ENCODE data around the gene BIRC5.

The BIRC5 gene

GRCh38 chr17:78210111-78210510 lies 3.9 kb upstream of the BIRC5 start:
- DNase-seq = no peak
- H3K27me3 ChIP-seq = peaks cover 0 to 5% of the 10 kb centered on the region in 2 donors
- intact Hi-C loops (cut with DNase I; ENCODE audit: low total_unique reads) = no loop called here
- H3K4me1 ChIP-seq = peaks cover 0 to 11% (median 5%) of the 10 kb centered on the region in 4 donors
- H3K4me3 ChIP-seq = no peak overlapping the region
- peaks cover 0 to 14% (median 3%) of the 10 kb centered on the region in 3 donors for H3K36me3 ChIP-seq
- H3K9me3 ChIP-seq = no peaks in the 10 kb centered on the region
- no peak for TF ChIP-seq CTCF (IDR thresholded peaks at IDR 0.05)
- no peak overlapping the region for H3K27ac ChIP-seq

- H3K4me1 ChIP-seq = peaks cover 0 to 11% (median 5%) of the 10 kb centered on the region in 4 donors
- H3K36me3 ChIP-seq = peaks cover 0 to 6% (median 3%) of the 10 kb centered on the region in 3 donors
- peaks cover 0 to 5% of the 10 kb centered on the region in 2 donors for H3K27me3 ChIP-seq
- DNase-seq = no peak
- no peaks in the 10 kb centered on the region for H3K9me3 ChIP-seq
- no peak for TF ChIP-seq CTCF (IDR thresholded peaks at IDR 0.05)
- intact Hi-C loops (cut with DNase I; ENCODE audit: low total_unique reads) = no loop called here
- H3K27ac ChIP-seq = no peak overlapping the region
- no peak overlapping the region for H3K4me3 ChIP-seq
Observed at GRCh38 chr17:78211032-78211431, 3.0 kb upstream of the BIRC5 start.

GRCh38 chr17:78214706-78215061 lies 631 bp downstream of the BIRC5 start:
- no peak for TF ChIP-seq CTCF (IDR thresholded peaks at IDR 0.05)
- H3K4me1 ChIP-seq = peaks cover 0 to 11% (median 5%) of the 10 kb centered on the region in 4 donors
- no peaks in the 10 kb centered on the region for H3K36me3 ChIP-seq
- intact Hi-C loops (cut with DNase I; ENCODE audit: low total_unique reads) = no loop called here
- peak overlapping the region in 1 of 2 donors; percentile 46 for H3K4me3 ChIP-seq
- peaks cover 0 to 5% of the 10 kb centered on the region in 2 donors for H3K27me3 ChIP-seq
- no peak overlapping the region for H3K27ac ChIP-seq
- H3K9me3 ChIP-seq = no peaks in the 10 kb centered on the region
- no peak for DNase-seq

GRCh38 chr17:78219396-78220150 lies 5.5 kb downstream of the BIRC5 start:
- H3K9me3 ChIP-seq = no peaks in the 10 kb centered on the region
- H3K27ac ChIP-seq = no peak overlapping the region
- intact Hi-C loops (cut with DNase I; ENCODE audit: low total_unique reads) = no loop called here
- H3K4me1 ChIP-seq = peaks cover 0 to 1% (median under 1%) of the 10 kb centered on the region in 4 donors
- peaks cover 0 to under 1% of the 10 kb centered on the region in 2 donors for H3K27me3 ChIP-seq
- no peak for TF ChIP-seq CTCF (IDR thresholded peaks at IDR 0.05)
- H3K36me3 ChIP-seq = no peaks in the 10 kb centered on the region
- DNase-seq = no peak
- no peak overlapping the region for H3K4me3 ChIP-seq

GRCh38 chr17:78223061-78223460 lies 9.0 kb downstream of the BIRC5 start:
- intact Hi-C loops (cut with DNase I; ENCODE audit: low total_unique reads) = no loop called here
- Histone ChIP-seq H3K4me3 (no peak overlapping the region), H3K4me1 (no peaks in the 10 kb centered on the region), H3K27me3 (no peaks in the 10 kb centered on the region), H3K27ac (no peak overlapping the region), H3K36me3 (no peaks in the 10 kb centered on the region), H3K9me3 (no peaks in the 10 kb centered on the region)
- DNase-seq = no peak
- no peak for TF ChIP-seq CTCF (IDR thresholded peaks at IDR 0.05)
